Large intestine (tissue), 3 donors: ENCODE results near the gene PDE4D. TPM values are rescaled to one million over a fixed set of nuclear protein-coding genes. Genes with fewer than 3 reads are reported as not detected.
A peak's percentile ranks its signal among the peaks of the same experiment; 100 is the strongest.

Experiments used
- DNase-seq, 2 donors: peaks; one replicate each; pipeline versions ENCODE4 v3.0.0 to v3.0.0-alpha.2; 2013
- H3K27ac ChIP-seq: one replicate; pipeline ENCODE4 v1.5.1; 2013; ENCODE audit warnings: low read length
- H3K27me3 ChIP-seq: 2 replicates; pipeline ENCODE4 v1.6.1; 2013; ENCODE audit warnings: low read length; ENCODE audit not compliant: control insufficient read depth, insufficient read depth
- H3K36me3 ChIP-seq: 2 replicates; pipeline ENCODE4 v1.6.1; 2013; ENCODE audit warnings: low read length; ENCODE audit not compliant: control insufficient read depth, insufficient read depth
- H3K4me1 ChIP-seq: one replicate; pipeline ENCODE4 v1.6.1; 2013; ENCODE audit warnings: low read length; ENCODE audit not compliant: control insufficient read depth, insufficient read depth
- H3K4me3 ChIP-seq: one replicate; pipeline ENCODE4 v1.5.1; 2013; ENCODE audit warnings: low read length
- H3K9me3 ChIP-seq: one replicate; pipeline ENCODE4 v1.6.1; 2013; ENCODE audit warnings: mild to moderate bottlenecking, low read depth, low read length, moderate library complexity; ENCODE audit not compliant: control insufficient read depth
- WGBS: methylation state at CpG from one replicate; pipeline ENCODE4 v1.1.5; 2013; ENCODE audit warnings: low lambda C conversion rate; ENCODE audit not compliant: insufficient coverage; 5-methylcytosine and 5-hydroxymethylcytosine counted together
- polyA plus RNA-seq: library from polyadenylated mRNA; unstranded; fragments of 120-200 nt; gene quantifications from one replicate; pipeline ENCODE4 v1.2.1, GENCODE V29; 2013

PDE4D gene
- polyA plus RNA-seq, 1 donor, result 13.5 TPM

DNA sequence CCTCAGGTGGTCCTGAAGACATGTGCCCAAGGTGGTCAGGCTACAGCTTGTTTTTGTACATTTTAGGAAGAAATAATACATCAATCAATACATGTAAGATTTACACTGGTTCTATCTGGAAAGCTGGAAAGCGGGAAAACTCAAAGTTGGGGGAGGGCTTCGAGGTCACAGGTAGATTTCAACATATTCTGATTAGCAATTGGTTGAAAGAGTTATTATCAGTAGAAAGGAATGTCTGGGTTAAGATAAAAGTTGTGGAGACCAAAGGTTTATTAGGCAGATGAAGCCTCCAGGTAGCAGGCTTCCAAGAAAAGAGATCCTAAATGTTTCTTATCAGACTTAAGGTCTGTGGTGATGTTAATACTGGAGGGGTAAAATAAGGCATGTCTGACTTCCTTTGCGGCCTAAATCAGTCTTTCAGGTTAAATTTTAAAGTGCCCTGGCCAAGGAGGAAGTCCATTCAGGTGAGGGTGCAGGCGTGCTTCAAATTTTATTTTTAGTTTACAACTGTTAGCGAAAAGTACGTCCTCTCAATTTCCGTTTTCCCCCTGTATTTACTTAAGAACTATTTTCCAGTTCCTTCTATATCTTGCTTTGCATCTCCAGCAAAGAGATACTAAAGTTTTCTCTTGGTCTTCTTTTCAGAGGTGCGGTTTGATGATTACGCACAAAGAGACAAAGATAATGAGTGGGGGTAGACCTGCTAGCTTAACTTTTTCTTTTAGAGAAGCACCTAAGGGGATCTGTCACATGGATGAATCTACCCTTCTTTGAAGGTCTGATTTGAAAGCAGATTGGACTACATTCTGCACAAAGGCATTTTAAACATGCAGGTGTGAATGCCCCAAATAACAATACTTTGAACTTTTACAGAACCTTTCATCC is 732.1 kb downstream of the PDE4D start:
- Histone ChIP-seq H3K27me3 (no peaks in the 10 kb centered on the region), H3K9me3 (no peaks in the 10 kb centered on the region), H3K36me3 (no peaks in the 10 kb centered on the region), H3K4me1 (peaks cover 4% of the 10 kb centered on the region), H3K4me3 (no peak overlapping the region), H3K27ac (peak overlapping the region; percentile 14)
- WGBS, result 14% methylated on average over 4 of the region's 9 CpGs
- DNase-seq, result peak; percentile 35 to 51

DNA sequence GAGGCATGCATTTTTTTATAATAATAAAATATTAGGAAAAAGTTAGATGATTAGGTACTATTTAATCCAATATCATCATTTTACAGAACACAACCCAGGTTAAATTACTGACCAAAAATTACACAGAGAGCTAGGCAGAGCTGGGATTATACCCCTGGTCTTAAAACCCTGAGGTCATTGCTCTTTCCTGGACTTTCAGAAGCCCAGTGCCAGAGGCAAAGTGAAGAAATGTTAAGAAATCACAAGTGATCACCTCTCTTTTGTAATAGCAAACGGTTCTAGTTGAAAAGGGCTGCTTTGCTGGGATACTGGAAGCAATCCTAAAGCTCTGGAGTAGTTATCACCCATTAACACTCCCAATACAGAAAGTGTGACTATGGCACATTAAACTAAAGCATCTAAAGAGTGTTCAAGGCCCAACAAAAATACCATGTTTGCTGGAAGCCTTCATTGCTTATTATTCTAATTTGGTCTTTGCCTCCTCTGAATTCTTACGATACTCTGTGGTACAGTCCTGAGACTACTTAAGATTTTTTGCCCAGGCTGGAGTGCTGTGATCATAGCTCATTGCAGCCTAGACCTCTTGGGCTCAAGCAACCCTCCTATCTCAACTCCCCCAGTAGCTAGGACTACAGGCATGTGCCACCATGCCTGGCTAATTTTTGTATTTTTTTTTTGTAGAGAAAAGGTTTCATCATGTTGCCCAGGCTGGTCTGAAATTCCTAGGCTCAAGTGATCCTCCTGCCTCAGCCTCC is 734.7 kb downstream of the PDE4D start:
- no CpG with 5 or more reads among the region's 2 CpGs for WGBS
- Histone ChIP-seq H3K36me3 (no peaks in the 10 kb centered on the region), H3K4me1 (peaks cover 4% of the 10 kb centered on the region), H3K27ac (no peak overlapping the region), H3K27me3 (no peaks in the 10 kb centered on the region), H3K4me3 (no peak overlapping the region), H3K9me3 (no peaks in the 10 kb centered on the region)
- no peak for DNase-seq

DNA sequence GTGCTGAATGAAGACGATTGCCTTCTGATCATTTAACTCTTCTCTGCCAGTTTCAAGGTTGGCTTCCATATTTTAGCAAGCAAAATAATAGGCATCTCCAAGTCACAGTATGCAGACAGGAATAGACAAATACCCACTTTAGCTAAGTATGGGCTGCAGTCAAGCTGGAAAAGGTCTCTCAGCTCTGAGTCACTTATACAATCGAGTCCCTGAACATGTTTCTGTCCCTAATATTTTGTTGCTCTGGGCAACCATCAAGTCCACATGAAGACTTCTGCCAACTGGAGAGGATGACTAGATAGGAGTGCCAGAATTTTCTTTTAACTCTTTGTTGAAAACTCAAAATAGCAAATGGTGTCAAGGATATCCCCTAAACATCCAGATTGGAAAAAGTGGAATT is 735.4 kb downstream of the PDE4D start:
- H3K27me3 ChIP-seq, result no peaks in the 10 kb centered on the region
- peaks cover 4% of the 10 kb centered on the region for H3K4me1 ChIP-seq
- no peak overlapping the region for H3K4me3 ChIP-seq
- H3K36me3 ChIP-seq, result no peaks in the 10 kb centered on the region
- no peak for DNase-seq
- no peak overlapping the region for H3K27ac ChIP-seq
- no CpG with 5 or more reads among the region's 2 CpGs for WGBS
- H3K9me3 ChIP-seq, result no peaks in the 10 kb centered on the region

DNA sequence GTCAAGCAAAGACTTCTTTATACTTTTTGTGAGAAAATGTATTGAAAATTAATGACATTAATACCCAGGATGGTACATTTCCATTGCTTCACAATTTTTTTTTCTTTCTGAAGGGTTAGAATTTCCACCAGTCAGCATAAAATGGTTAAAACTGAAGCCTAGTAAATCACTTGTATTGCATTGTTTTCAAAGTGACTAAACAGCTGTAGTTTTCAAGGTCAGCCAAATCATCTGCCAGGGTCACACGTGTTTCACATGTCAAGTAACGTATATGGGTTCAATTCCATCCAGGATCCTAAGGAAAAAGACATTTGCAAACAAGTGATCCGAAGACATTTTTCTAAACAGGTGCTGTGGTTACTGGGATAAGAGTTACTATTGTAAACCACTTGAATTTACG is 736.5 kb downstream of the PDE4D start:
- no peaks in the 10 kb centered on the region for H3K9me3 ChIP-seq
- 100% methylated on average over 1 of the region's 4 CpGs for WGBS
- peaks cover 5% of the 10 kb centered on the region for H3K4me1 ChIP-seq
- no peak for DNase-seq
- no peak overlapping the region for H3K27ac ChIP-seq
- no peaks in the 10 kb centered on the region for H3K36me3 ChIP-seq
- H3K27me3 ChIP-seq, result no peaks in the 10 kb centered on the region
- H3K4me3 ChIP-seq, result no peak overlapping the region

DNA sequence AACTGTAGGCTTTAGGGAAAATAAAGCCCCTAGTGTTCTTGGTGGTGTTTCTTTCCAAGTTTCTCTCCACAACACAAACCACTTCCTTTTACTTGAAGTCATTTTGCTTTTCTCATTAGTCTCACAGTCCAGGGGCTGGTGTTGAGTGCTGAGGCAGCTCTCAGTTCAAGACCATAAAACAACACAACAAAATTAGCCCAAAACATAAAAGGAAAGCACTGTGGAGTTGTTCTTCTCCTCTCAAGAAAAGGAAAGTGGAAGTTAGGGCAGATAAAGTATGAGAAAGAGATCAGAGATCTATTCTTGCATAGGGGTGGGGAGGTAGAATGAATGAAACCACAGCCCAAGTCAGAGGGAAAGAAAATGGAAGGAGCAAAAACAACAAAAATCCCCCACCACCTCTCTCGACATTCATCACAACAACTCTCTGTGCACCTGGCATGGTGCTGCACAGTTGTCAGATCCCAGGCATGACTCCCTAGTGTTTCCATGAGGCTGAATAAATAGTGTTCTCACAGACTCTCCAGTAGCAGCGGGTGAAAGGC is 740.8 kb downstream of the PDE4D start:
- no CpG with 5 or more reads among the region's 2 CpGs for whole genome bisulfite sequencing
- H3K4me1 ChIP-seq, result peaks cover 13% of the 10 kb centered on the region
- no peak overlapping the region for H3K27ac ChIP-seq
- DNase-seq, result no peak
- H3K4me3 ChIP-seq, result no peak overlapping the region
- H3K36me3 ChIP-seq, result no peaks in the 10 kb centered on the region
- H3K27me3 ChIP-seq, result no peaks in the 10 kb centered on the region
- no peaks in the 10 kb centered on the region for H3K9me3 ChIP-seq

DNA sequence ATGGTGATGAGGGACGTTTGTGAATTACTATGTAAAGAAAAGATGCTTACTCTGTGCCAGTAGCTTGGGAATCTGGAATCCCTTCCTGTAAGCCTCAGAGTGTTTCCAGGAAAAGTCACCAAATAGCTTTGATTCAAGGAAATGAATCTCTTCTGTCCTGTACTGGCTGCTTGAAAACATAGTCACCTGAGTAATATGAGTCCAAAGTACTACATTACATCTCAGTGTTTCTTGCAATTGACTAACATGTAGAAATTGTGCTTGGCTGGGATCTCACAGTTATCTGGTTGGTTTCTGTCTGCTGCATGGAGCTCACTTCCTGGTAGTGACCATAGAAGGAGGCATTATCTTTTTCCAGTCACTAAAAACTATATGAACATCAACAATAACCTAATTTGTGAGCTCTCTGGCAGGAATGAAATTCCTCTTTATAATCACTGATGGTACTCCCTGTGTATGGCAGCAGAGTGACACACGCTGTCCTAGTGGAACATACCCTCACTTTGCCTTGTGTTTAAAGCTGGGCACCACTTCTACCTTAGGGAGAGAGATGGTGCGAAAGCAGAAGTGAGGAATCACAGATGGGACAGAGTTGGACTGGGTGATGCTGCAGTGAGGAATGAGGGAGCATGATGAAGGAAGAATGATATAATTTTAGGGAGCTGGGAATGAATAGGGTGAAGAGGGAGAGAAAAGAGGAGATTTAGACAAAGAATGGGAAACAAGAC is 742.2 kb downstream of the PDE4D start:
- Histone ChIP-seq H3K4me3 (no peak overlapping the region), H3K27me3 (no peaks in the 10 kb centered on the region), H3K9me3 (no peaks in the 10 kb centered on the region), H3K36me3 (no peaks in the 10 kb centered on the region), H3K27ac (peak overlapping the region; percentile 94), H3K4me1 (peaks cover 13% of the 10 kb centered on the region)
- peak; percentile 87 to 96 for DNase-seq
- WGBS, result 100% methylated on average over 1 of the region's 3 CpGs

DNA sequence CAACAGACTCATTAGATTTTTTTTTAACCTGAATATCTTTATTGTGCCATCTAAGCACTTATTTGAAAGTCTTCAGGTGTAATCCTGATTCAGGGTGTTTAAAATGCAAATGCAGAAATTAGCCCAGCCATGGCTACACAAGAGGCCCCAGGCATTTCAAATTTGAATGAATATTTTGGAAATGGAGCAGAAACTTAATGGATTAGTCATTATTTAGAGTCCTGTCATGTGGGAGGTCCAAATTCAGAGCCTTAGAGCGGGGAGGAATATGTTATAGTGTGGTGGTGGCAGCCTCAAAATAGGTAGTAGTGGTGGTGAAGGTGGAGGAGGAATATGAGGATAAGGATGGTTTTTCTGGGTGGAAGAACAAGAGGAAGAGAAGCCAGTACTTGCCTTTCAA is 743.7 kb downstream of the PDE4D start:
- DNase-seq, result no peak
- peaks cover 13% of the 10 kb centered on the region for H3K4me1 ChIP-seq
- H3K27ac ChIP-seq, result peak overlapping the region; percentile 94
- H3K27me3 ChIP-seq, result no peaks in the 10 kb centered on the region
- no peaks in the 10 kb centered on the region for H3K9me3 ChIP-seq
- 100% methylated on average over 1 of the region's 1 CpG for WGBS
- H3K36me3 ChIP-seq, result no peaks in the 10 kb centered on the region
- no peak overlapping the region for H3K4me3 ChIP-seq

DNA sequence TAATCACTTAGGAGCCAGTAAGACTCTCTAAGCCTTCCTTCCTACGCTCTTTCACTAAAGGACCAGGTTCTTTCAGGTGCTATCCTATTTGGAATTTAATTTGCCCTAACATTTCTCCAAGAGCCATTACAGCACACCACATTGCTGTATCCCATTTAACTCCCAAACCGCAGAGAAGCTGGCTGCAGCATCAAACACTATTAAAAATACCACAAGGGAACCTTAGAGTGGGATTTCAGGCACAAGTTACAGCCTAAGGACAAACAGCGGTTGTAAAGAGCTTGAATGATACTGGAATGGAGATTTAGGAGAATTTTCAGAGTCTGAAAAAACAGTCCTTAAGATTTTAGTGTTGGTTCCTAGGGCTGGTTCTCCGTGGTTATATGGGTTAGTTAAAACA is 744.3 kb downstream of the PDE4D start:
- Histone ChIP-seq H3K4me1 (peaks cover 13% of the 10 kb centered on the region), H3K4me3 (no peak overlapping the region), H3K36me3 (no peaks in the 10 kb centered on the region), H3K9me3 (no peaks in the 10 kb centered on the region), H3K27me3 (no peaks in the 10 kb centered on the region), H3K27ac (no peak overlapping the region)
- 100% methylated on average over 2 of the region's 4 CpGs for WGBS
- DNase-seq, result no peak

DNA sequence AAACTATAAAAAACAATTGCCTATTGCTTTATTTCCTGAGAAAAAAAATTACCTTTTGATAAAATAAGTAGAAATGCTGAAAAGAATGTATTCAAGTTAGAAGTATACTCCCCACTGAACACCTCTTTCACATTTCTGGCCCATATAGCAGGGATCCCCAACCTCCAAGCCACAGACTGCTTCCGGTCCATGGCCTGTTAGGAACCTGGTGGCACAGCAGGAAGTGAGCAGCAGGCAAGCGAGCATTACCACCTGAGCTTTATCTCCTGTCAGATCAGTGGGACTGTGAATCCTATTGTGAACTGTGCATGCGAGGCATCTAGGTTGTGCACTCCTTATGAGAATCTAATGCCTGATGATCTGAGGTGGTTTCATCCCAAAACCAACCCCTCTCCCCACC is 746.8 kb downstream of the PDE4D start:
- no peak for DNase-seq
- WGBS, result no CpG with 5 or more reads among the region's 3 CpGs

DNA sequence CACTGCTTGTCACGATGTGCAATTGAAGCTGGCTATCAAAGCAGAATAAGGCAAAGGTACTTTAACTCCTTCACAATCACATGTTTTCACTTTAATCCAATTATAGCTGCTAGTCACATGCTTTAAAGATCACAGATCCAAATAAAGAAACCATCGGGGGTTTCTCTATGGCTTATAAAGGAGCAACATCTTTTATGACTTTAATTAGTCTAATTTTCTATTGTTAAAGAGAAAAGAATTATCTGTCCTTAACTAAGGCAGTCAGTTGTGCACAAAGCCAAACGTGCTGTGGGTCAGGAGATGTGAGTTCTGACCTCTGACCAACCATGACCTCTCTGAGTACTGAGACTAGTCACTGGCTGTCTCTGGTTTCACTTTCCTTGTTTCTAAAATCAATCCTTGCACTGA is 749.6 kb downstream of the PDE4D start:
- H3K4me3 ChIP-seq, result no peak overlapping the region
- no peaks in the 10 kb centered on the region for H3K27me3 ChIP-seq
- no peaks in the 10 kb centered on the region for H3K36me3 ChIP-seq
- H3K4me1 ChIP-seq, result peaks cover 3% of the 10 kb centered on the region
- no peaks in the 10 kb centered on the region for H3K9me3 ChIP-seq
- H3K27ac ChIP-seq, result peak overlapping the region; percentile 15
- DNase-seq, result peak in 1 of 2 donors; percentile 59
- 30% methylated on average over 2 of the region's 3 CpGs for WGBS

More for the DNA sequence above, 746.8 kb downstream of the PDE4D start:
- Histone ChIP-seq H3K27ac (no peak overlapping the region), H3K27me3 (no peaks in the 10 kb centered on the region), H3K4me1 (peaks cover 11% of the 10 kb centered on the region), H3K9me3 (no peaks in the 10 kb centered on the region), H3K4me3 (no peak overlapping the region), H3K36me3 (no peaks in the 10 kb centered on the region)
